Spleen (tissue), 11 donors: ENCODE measurements around the gene DNAH17. TPM values are rescaled to one million over a fixed set of nuclear protein-coding genes. Genes with fewer than 3 reads are reported as not detected.

Experiments
- DNase-seq: peaks from one replicate; pipeline ENCODE4 v3.0.0-alpha.2; 2020
- H3K27ac ChIP-seq, 8 donors: fragments of 200-600 bp; sonication (generic) in 7 of 8; 1 replicate in 4 of 8; 2 replicates in 4 of 8; pipeline versions ENCODE4 v1.5.0 to v1.8.0; 2016 to 2021; ENCODE audit warnings: inconsistent platforms in 4 of 8, mild to moderate bottlenecking in 4 of 8, moderate library complexity in 1 of 8
- H3K27me3 ChIP-seq, 7 donors: fragments of 200-600 bp; sonication (generic) in 6 of 7; replicated peaks in 1 of 7; 1 replicate in 4 of 7; 2 replicates in 3 of 7; pipeline versions ENCODE4 v1.5.0 to v1.8.0; 2016 to 2021; ENCODE audit warnings: inconsistent platforms in 3 of 7, mild to moderate bottlenecking in 1 of 7
- H3K36me3 ChIP-seq, 6 donors: fragments of 200-600 bp; sonication (generic) in 5 of 6; 1 replicate in 4 of 6; 2 replicates in 2 of 6; pipeline versions ENCODE4 v1.5.0 to v1.8.0; 2016 to 2021; ENCODE audit warnings: inconsistent platforms in 2 of 6
- H3K4me1 ChIP-seq, 6 donors: fragments of 200-600 bp; sonication (generic) in 5 of 6; 1 replicate in 3 of 6; 2 replicates in 3 of 6; pipeline versions ENCODE4 v1.5.0 to v1.8.0; 2016 to 2021; ENCODE audit warnings: inconsistent platforms in 3 of 6
- H3K4me3 ChIP-seq, 8 donors: fragments of 200-600 bp; sonication (generic) in 7 of 8; 1 replicate in 4 of 8; 2 replicates in 4 of 8; pipeline versions ENCODE4 v1.5.0 to v1.8.0; 2016 to 2021; ENCODE audit warnings: inconsistent platforms in 4 of 8, mild to moderate bottlenecking in 4 of 8, moderate library complexity in 2 of 8
- H3K9me3 ChIP-seq, 8 donors: fragments of 200-600 bp; sonication (generic) in 7 of 8; 1 replicate in 4 of 8; 2 replicates in 4 of 8; pipeline versions ENCODE4 v1.5.0 to v1.8.0; 2016 to 2021; ENCODE audit warnings: inconsistent platforms in 4 of 8
- CTCF ChIP-seq, 11 experiments: fragments of 200-600 bp in 7 of 11; fragments of 450-650 bp in 4 of 11; sonication (generic) in 4 of 11; IDR thresholded peaks in 8 of 11; conservative IDR thresholded peaks in 3 of 11; 1 replicate in 7 of 11; 2 replicates in 4 of 11; pipeline versions ENCODE4 v1.4.0 to v1.8.0; 2016 to 2021; ENCODE audit warnings: antibody characterized with exemption in 11 of 11, inconsistent platforms in 4 of 11, mild to moderate bottlenecking in 1 of 11
- POLR2A ChIP-seq, 3 donors: fragments of 450-650 bp; IDR thresholded peaks; one replicate each; pipeline ENCODE4 v1.5.1; 2017; ENCODE audit warnings: antibody characterized with exemption in 3 of 3, mild to moderate bottlenecking in 1 of 3
- POLR2AphosphoS5 ChIP-seq, 3 donors: sonication (generic); formaldehyde crosslinking; IDR thresholded peaks; one replicate each; pipeline ENCODE4 v1.5.1; 2017; ENCODE audit warnings: antibody characterized with exemption in 3 of 3
- WGBS, 5 donors: extraction: QIAGEN DNeasy Blood & Tissue Kit in 3 of 5; methylation state at CpG; one replicate each; pipeline versions ENCODE4 v1.1.5 to v1.1.7; 2013 to 2018; 5-methylcytosine and 5-hydroxymethylcytosine counted together
- intact Hi-C: fragments of 100-400 bp; cut with DNase I; formaldehyde crosslinking; loops from one replicate; pipeline ENCODE4 v1.15.0; 2023; ENCODE audit warnings: low total_unique reads
- polyA plus RNA-seq, 3 donors: library from polyadenylated mRNA; stranded (reverse); fragments of 200-250 nt; gene quantifications; one replicate each; pipeline ENCODE4 v1.2.1, GENCODE V29; 2013
- total RNA-seq, 7 donors: library from RNA; depleted of rRNA in 3 of 7; stranded (reverse); fragments of >200 nt in 3 of 7; fragmentation: NEBNext Ultra II Directional in 4 of 7; extraction: Animal tissue kit (Norgen Biotek cat#: 25700) in 4 of 7; gene quantifications; one replicate each; pipeline versions ENCODE4 v1.1.0 to v1.2.1, GENCODE V29; 2016 to 2021
- donor health status: healthy with polysubstance abuse.
- donor health status: DM: no; HTN: no; CAD: no; lungs with moderate emphysema.
- donor health status: DM: no; HTN: no; CAD: no.
- donor health status: Bipolar disorder and iron deficiency.
- donor health status: healthy.
- donor health status: DM: no; HTN: no; CAD: no.
- donor health status: DM: yes; HTN: yes; CAD: no.

The DNAH17 gene
- total and polyA plus RNA-seq, 10 donors = 0.06 to 1.0 (median 0.72) TPM; not detected in 1

GRCh38 chr17:78460951-78461798 lies 116.0 kb downstream of the DNAH17 start:
- H3K4me1 ChIP-seq = no peaks in the 10 kb centered on the region
- intact Hi-C loops = no loop called here
- H3K27me3 ChIP-seq = no peaks in the 10 kb centered on the region
- H3K27ac ChIP-seq = no peak overlapping the region
- TF ChIP-seq POLR2AphosphoS5 (IDR thresholded peaks at IDR 0.05) (no peak), POLR2A (IDR thresholded peaks at IDR 0.05) (no peak), CTCF (IDR thresholded peaks at IDR 0.05 in 8 of 11, conservative IDR thresholded peaks at IDR 0.05 in 3 of 11) (no peak)
- no peak for DNase-seq
- H3K4me3 ChIP-seq = no peak overlapping the region
- H3K36me3 ChIP-seq = no peaks in the 10 kb centered on the region
- whole genome bisulfite sequencing, 5 donors = 81 to 92% (median 89%) methylated on average over 27 to 34 of the region's 34 CpGs
- H3K9me3 ChIP-seq = no peaks in the 10 kb centered on the region

- no peaks in the 10 kb centered on the region for H3K9me3 ChIP-seq
- DNase-seq = no peak
- no peak overlapping the region for H3K27ac ChIP-seq
- intact Hi-C loops = no loop called here
- no peaks in the 10 kb centered on the region for H3K36me3 ChIP-seq
- H3K4me3 ChIP-seq = no peak overlapping the region
- whole genome bisulfite sequencing, 5 donors = 76 to 91% (median 81%) methylated on average over 10 to 11 of the region's 11 CpGs
- TF ChIP-seq POLR2A (IDR thresholded peaks at IDR 0.05) (no peak), POLR2AphosphoS5 (IDR thresholded peaks at IDR 0.05) (no peak), CTCF (IDR thresholded peaks at IDR 0.05 in 8 of 11, conservative IDR thresholded peaks at IDR 0.05 in 3 of 11) (no peak)
- H3K27me3 ChIP-seq = no peaks in the 10 kb centered on the region
- H3K4me1 ChIP-seq = no peaks in the 10 kb centered on the region
Observed at GRCh38 chr17:78460176-78460675, 117.0 kb downstream of the DNAH17 start.

- no peaks in the 10 kb centered on the region for H3K36me3 ChIP-seq
- 89 to 94% (median 92%) methylated on average over 16 to 21 of the region's 21 CpGs for WGBS, 5 donors
- no peaks in the 10 kb centered on the region for H3K27me3 ChIP-seq
- H3K27ac ChIP-seq = no peak overlapping the region
- intact Hi-C loops = no loop called here
- no peak for DNase-seq
- no peaks in the 10 kb centered on the region for H3K9me3 ChIP-seq
- H3K4me3 ChIP-seq = no peak overlapping the region
- TF ChIP-seq POLR2A (IDR thresholded peaks at IDR 0.05) = no peak
- no peak for TF ChIP-seq POLR2AphosphoS5 (IDR thresholded peaks at IDR 0.05)
- no peak for TF ChIP-seq CTCF (IDR thresholded peaks at IDR 0.05 in 8 of 11, conservative IDR thresholded peaks at IDR 0.05 in 3 of 11)
- H3K4me1 ChIP-seq = no peaks in the 10 kb centered on the region
Observed at GRCh38 chr17:78459696-78460095, 117.5 kb downstream of the DNAH17 start.

GRCh38 chr17:78458736-78459335 lies 118.4 kb downstream of the DNAH17 start:
- no peak overlapping the region for H3K27ac ChIP-seq
- no peaks in the 10 kb centered on the region for H3K27me3 ChIP-seq
- no peaks in the 10 kb centered on the region for H3K4me1 ChIP-seq
- H3K36me3 ChIP-seq = no peaks in the 10 kb centered on the region
- H3K9me3 ChIP-seq = no peaks in the 10 kb centered on the region
- 93 to 98% (median 95%) methylated on average over 32 to 37 of the region's 37 CpGs for WGBS, 5 donors
- no peak overlapping the region for H3K4me3 ChIP-seq
- DNase-seq = no peak
- TF ChIP-seq CTCF (IDR thresholded peaks at IDR 0.05 in 8 of 11, conservative IDR thresholded peaks at IDR 0.05 in 3 of 11) (no peak), POLR2AphosphoS5 (IDR thresholded peaks at IDR 0.05) (no peak), POLR2A (IDR thresholded peaks at IDR 0.05) (no peak)
- intact Hi-C loops = no loop called here
